ENCODE results near the gene AKT1S1.
"Not testable (repeated sequence)": the region's sequence is repeated elsewhere in the genome, so short reads cannot be mapped to it uniquely, and the experiment has no call there.

The AKT1S1 gene

DNA sequence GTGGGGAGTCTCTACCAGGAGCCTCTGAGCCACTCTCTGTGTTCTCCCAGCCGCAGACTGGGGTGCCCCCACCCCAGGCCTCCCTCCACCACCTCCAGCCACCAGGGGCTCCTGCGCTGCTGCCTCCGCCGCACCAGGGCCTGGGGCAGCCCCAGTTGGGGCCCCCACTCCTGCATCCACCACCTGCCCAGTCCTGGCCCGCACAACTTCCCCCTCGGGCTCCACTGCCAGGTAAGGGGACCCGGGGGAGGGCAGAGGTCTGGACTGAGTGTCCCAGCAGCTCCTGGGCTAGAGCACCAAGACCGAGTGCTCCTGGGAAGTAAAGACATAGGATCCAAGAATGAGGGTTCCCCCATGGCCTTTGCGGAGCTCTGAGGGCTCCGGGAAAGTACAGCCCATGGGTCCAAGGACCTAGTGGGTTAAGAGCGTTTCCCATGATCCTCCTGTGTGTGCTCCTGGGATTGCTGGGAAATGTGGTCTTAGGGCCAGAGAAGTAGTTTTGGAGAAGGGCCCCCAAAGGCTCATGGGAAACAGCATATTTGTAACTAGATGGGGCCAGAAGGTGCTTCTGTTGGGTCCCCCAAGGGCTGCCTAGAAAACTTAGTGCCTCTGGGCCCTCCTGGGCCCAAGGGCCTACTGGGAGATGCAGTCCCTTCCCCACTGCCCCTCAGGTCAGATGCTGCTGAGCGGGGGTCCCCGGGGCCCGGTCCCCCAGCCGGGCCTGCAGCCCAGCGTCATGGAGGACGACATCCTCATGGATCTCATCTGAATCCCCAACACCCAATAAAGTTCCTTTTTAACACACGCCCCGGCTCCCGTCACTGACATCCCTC is 40.8 kb downstream of the AKT1S1 start:
- ATAC-seq (no peak), DNase-seq (no peak)
- H3K36me3 Mint-ChIP-seq (ENCODE audit: low read depth): peaks cover 23% of the 10 kb centered on the region
- H3K9me3 Mint-ChIP-seq: no peaks in the 10 kb centered on the region
- no peak overlapping the region for H3K27ac Mint-ChIP-seq
- no peaks in the 10 kb centered on the region for H3K4me1 Mint-ChIP-seq
- H3K27me3 Mint-ChIP-seq: no peaks in the 10 kb centered on the region
- no peak overlapping the region for H3K4me3 Mint-ChIP-seq

DNA sequence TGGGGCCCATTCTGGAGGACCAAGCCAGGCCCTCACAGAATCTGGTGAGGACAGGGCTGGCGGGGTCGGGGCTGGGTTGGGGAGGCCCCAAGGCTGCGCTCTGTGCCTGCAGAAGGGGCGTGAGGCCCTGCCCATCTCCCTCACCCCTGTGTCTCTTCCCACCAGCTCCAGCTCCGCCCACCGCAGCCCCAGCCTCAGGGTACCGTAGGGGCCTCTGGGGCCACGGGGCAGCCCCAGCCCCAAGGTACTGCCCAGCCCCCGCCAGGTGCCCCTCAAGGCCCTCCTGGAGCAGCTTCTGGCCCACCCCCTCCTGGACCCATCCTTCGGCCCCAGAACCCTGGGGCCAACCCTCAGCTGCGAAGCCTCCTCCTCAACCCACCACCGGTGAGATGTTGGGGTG is 41.6 kb downstream of the AKT1S1 start:
- Mint-ChIP-seq H3K36me3 (ENCODE audit: low read depth) (peaks cover 21% of the 10 kb centered on the region), H3K9me3 (no peaks in the 10 kb centered on the region)
- no peak for ATAC-seq

DNA sequence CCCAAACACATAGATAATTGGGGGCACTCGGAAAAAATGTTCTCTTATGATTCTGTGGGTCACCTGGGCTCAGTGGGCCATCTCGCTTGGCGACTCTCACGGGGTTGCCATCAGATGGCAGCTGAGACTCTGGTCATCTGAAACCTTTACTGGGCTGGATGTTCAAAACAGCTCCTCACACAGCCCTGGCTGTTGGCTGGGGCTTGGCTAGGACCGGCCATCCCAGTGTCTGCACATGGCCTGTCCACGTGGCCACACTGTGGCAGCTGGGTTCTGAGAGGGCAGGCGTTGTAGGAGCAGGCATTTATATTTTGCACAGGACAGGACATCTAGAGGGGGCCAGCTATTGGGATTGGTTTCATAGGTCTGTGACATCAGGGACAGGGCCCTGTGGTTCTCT is 43.6 kb downstream of the AKT1S1 start:
- Mint-ChIP-seq H3K9me3 (no peaks in the 10 kb centered on the region), H3K27ac (no peak overlapping the region), H3K4me1 (no peaks in the 10 kb centered on the region), H3K27me3 (no peaks in the 10 kb centered on the region), H3K36me3 (ENCODE audit: low read depth) (peaks cover 13% of the 10 kb centered on the region), H3K4me3 (no peak overlapping the region)
- DNase-seq: no peak
- no peak for ATAC-seq

More for the DNA sequence above, 41.6 kb downstream of the AKT1S1 start:
- no peaks in the 10 kb centered on the region for H3K27me3 Mint-ChIP-seq
- no peak overlapping the region for H3K4me3 Mint-ChIP-seq
- H3K4me1 Mint-ChIP-seq: no peaks in the 10 kb centered on the region
- no peak for DNase-seq
- H3K27ac Mint-ChIP-seq: no peak overlapping the region

DNA sequence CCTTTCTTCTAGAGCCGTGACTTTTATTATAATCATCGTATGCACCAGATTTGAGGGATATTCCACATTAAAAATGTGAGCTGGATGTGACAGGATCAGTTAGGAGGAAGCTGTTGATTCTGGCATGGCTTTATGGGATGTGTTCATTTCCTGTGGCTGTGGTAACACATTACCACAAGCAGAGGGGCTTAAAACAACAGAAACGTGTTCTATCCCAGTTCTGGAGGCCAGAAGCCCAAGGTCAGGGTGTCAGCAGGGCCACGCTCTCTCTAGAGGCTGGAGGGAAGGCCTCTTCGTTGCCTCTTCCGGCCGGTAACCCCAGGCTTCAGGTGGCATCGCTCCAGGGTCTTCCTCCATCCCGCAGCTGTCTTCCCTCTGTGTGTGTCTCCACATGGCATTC is 44.6 kb downstream of the AKT1S1 start:
- ATAC-seq: no peak

DNA sequence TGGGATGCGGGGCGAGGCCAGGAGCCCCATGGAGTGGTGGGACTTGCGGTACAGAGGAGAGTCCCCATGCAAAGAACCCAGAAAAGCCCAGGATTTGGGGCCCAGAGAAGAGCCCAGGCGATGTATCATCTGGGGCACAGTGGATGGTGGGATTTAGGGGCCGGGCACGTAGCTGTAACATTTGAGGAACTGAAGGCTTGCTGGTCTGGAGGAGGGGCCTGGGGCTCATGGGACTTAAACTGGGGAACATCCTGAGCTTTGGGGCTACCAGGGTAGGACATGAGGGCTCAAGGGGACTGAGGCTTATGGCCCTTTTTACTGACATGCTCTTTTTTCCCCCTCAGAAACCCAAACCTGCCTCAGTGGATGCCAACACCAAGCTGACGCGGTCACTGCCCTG is 45.6 kb downstream of the AKT1S1 start:
- no peaks in the 10 kb centered on the region for H3K9me3 Mint-ChIP-seq
- peaks cover 4% of the 10 kb centered on the region for H3K36me3 Mint-ChIP-seq (ENCODE audit: low read depth)
- H3K27me3 Mint-ChIP-seq: no peaks in the 10 kb centered on the region
- ATAC-seq (no peak), DNase-seq (no peak)
- H3K4me3 Mint-ChIP-seq: no peak overlapping the region
- no peaks in the 10 kb centered on the region for H3K4me1 Mint-ChIP-seq
- H3K27ac Mint-ChIP-seq: no peak overlapping the region

More for the DNA sequence above, 44.6 kb downstream of the AKT1S1 start:
- Mint-ChIP-seq H3K4me3 (no peak overlapping the region), H3K27ac (no peak overlapping the region), H3K27me3 (no peaks in the 10 kb centered on the region), H3K9me3 (no peaks in the 10 kb centered on the region), H3K4me1 (no peaks in the 10 kb centered on the region), H3K36me3 (ENCODE audit: low read depth) (peaks cover 9% of the 10 kb centered on the region)
- DNase-seq: no peak

DNA sequence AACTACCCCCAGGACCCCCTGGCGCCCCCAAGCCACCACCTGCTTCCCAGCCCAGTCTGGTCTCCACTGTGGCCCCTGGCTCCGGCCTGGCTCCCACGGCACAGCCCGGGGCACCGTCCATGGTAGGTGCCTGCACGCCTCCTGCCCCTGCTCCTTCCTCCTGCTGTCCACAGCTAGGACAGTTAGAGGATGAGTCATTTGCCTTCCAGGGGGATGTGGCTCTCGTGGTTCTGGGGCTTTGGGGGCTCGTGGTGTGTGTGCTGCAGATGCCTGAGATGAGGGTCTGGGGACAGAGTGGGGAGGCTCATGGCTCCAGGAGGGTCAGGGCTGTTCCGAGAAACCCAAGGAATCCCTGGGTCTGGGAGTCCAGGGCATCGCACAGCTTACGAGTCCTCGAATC is 46.4 kb downstream of the AKT1S1 start:
- H3K4me3 Mint-ChIP-seq: no peak overlapping the region
- H3K4me1 Mint-ChIP-seq: no peaks in the 10 kb centered on the region
- no peak overlapping the region for H3K27ac Mint-ChIP-seq
- H3K27me3 Mint-ChIP-seq: no peaks in the 10 kb centered on the region
- no peaks in the 10 kb centered on the region for H3K9me3 Mint-ChIP-seq
- H3K36me3 Mint-ChIP-seq (ENCODE audit: low read depth): peaks cover 4% of the 10 kb centered on the region
- ATAC-seq (no peak), DNase-seq (no peak)

DNA sequence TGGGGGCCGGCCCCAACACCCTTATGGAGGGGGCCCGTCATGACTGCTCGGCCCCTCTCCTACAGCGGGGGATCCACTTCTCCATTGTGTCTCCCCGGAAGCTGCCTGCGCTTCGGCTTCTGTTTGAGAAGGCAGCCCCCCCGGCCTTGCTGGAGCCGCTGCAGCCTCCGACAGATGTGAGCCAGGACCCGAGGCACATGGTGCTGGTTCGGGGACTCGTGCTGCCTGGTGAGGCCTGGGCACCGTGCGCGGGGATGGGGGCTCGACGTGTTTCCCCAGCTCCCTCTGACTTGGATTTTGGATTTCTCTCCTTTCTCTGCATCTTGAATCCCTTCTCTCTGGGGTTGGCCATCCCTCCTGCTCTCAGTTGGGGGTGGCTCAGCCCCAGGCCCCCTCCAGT is 47.4 kb downstream of the AKT1S1 start:
- DNase-seq (no peak), ATAC-seq (no peak)
- no peak overlapping the region for H3K4me3 Mint-ChIP-seq
- H3K36me3 Mint-ChIP-seq (ENCODE audit: low read depth): peaks cover 2% of the 10 kb centered on the region
- H3K9me3 Mint-ChIP-seq: no peaks in the 10 kb centered on the region
- H3K4me1 Mint-ChIP-seq: no peaks in the 10 kb centered on the region
- no peaks in the 10 kb centered on the region for H3K27me3 Mint-ChIP-seq
- H3K27ac Mint-ChIP-seq: no peak overlapping the region

DNA sequence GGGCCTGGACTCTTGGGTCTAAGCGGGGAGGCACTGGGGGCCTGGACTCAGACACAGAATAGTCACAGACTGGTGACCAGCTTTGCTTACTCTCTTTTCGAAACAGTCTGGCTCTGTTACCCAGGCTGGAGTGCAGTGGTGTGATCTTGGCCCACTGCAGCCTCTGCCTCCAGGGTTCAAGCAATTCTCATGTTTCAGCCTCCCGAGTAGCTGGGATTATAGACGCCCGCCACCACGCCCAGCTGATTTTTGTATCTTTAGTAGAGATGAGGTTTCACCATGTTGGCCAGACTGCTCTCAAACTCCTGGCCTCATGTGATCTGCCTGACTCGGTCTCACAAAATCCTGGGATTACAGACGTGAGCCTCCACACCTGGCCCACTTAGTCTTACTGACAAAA is 48.0 kb downstream of the AKT1S1 start:
- Mint-ChIP-seq H3K9me3 (no peaks in the 10 kb centered on the region), H3K4me3 (no peak overlapping the region), H3K36me3 (ENCODE audit: low read depth) (no peaks in the 10 kb centered on the region), H3K27ac (no peak overlapping the region), H3K27me3 (no peaks in the 10 kb centered on the region), H3K4me1 (no peaks in the 10 kb centered on the region)
- DNase-seq (no peak), ATAC-seq (no peak)

DNA sequence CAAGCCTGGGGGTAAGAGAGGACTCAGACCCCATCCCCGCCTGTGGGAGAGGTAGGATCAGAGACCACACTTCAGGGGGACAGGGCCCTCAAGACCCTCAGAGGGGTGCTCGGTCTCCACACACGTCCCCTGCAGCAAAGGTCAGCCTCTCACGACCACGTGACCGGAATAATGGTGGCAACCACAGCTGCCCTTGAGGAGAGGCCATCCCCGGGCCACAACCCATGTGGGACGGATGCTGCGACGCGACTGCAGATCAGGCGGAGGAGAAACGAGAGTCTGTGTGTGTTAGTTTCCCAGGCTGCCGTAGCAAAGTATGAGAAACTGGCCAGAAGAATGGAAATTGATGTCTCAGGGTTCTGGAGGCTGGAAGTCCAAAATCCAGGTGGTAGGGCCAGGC is 50.1 kb downstream of the AKT1S1 start:
- Mint-ChIP-seq H3K9me3 (no peaks in the 10 kb centered on the region), H3K36me3 (ENCODE audit: low read depth) (peaks cover 4% of the 10 kb centered on the region), H3K27me3 (no peaks in the 10 kb centered on the region), H3K4me1 (no peaks in the 10 kb centered on the region), H3K27ac (no peak overlapping the region), H3K4me3 (no peak overlapping the region)
- DNase-seq: no peak
- ATAC-seq: no peak

DNA sequence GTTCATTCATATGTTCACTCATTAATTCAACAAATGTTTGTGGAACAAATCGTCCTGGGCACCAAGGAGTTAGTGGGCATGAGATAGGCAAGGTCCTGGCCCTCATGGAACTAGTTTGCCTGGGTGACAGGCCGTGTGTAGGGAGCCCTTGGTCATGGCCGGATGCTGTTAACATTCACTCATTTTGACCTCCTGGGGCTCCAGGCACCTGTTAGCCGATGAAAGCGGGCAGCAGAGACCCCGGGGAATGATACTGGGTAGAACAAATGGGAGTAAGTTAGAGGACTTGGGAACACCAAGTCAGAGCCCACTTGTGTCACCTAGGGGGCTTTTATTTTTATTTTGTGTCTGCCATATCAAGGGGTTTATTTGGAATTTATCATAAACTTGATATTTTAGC is 52.5 kb downstream of the AKT1S1 start:
- Mint-ChIP-seq H3K4me3 (no peak overlapping the region), H3K27ac (no peak overlapping the region), H3K36me3 (ENCODE audit: low read depth) (peaks cover 7% of the 10 kb centered on the region), H3K27me3 (no peaks in the 10 kb centered on the region), H3K4me1 (peaks cover under 1% of the 10 kb centered on the region), H3K9me3 (no peaks in the 10 kb centered on the region)
- ATAC-seq: no peak
- no peak for DNase-seq

DNA sequence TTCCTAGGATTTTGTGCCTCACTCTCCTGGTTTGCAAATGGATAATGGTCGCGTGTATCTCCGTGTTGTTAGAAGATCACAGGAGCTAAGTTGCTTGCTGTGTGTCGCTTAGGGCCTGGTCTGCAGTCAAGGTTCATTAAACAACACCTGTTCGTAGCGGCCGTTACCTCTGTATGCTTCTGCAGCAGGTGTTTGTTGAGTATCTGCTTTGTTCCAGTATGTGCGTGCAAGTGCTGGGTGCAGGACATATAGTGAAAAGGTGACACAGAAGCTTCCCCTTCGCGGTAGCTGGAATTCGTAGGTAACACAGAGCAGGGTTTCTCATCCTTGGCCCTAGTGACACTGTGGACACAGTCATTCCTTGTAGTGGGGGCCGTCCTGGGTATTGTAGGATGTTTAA is 53.7 kb downstream of the AKT1S1 start:
- peaks cover 7% of the 10 kb centered on the region for H3K36me3 Mint-ChIP-seq (ENCODE audit: low read depth)
- no peaks in the 10 kb centered on the region for H3K27me3 Mint-ChIP-seq
- DNase-seq: no peak
- ATAC-seq: no peak
- H3K9me3 Mint-ChIP-seq: no peaks in the 10 kb centered on the region
- no peak overlapping the region for H3K4me3 Mint-ChIP-seq
- peaks cover 8% of the 10 kb centered on the region for H3K4me1 Mint-ChIP-seq
- H3K27ac Mint-ChIP-seq: no peak overlapping the region

DNA sequence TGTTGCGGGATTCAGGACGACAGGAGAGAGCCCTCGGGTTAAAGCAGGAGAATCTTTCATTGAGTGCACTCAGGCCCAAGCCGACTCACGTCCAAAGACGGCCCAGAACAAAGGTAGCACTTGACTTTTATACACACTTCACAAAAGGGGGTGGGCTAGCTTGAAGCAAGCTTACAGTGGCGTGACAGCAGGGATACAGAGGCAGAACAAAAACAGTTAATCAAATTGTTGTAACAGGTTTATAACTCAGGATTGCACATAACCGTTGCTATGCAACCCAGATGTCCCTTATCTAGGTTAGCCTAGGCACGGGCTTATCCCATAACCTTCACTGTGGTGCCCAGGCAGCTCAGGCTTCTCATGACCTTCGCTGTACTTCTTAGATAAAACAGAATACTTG is 57.0 kb downstream of the AKT1S1 start:
- peaks cover 15% of the 10 kb centered on the region for H3K4me1 Mint-ChIP-seq
- H3K9me3 Mint-ChIP-seq: no peaks in the 10 kb centered on the region
- H3K27ac Mint-ChIP-seq: no peak overlapping the region
- H3K36me3 Mint-ChIP-seq (ENCODE audit: low read depth): peaks cover 7% of the 10 kb centered on the region
- H3K27me3 Mint-ChIP-seq: no peaks in the 10 kb centered on the region
- H3K4me3 Mint-ChIP-seq: no peak overlapping the region
- no peak for ATAC-seq
- DNase-seq: no peak

DNA sequence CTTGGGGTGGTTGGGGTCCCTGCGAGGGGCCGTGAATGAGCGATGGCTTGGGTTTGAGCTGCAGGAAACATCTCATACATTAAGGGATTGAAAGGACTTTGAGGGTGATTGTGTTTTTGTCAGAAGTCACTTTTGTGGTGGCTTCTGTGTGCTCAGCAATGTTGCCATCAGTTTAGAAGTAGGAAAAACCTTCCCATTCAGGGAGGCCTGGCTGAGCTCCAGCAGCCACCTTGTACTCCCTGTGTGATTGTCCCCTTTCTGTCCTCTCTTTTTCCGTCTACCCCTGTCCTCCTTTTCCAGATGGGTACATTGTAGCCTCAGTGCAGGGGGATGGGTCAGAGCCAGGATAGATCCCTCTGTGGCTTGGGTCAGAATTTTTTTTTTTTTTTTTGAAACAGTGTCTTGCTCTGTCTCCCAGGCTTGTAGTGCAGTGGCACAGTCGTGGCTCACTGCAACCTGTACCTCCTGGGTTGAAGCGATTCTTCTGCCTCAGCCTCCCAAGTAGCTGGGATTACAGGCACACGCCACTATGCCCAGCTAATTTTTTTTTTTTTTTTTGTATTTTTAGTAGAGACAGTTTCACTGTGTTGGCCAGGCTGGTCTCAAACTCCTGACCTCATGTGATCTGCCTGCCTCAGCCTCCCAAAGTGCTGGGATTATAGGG is 57.6 kb downstream of the AKT1S1 start:
- Mint-ChIP-seq H3K27ac (peak overlapping the region; percentile 78), H3K4me3 (peak overlapping the region; percentile 86), H3K4me1 (peaks cover 15% of the 10 kb centered on the region)
- H3K27me3 Mint-ChIP-seq; DNase-seq; H3K9me3 Mint-ChIP-seq; H3K36me3 Mint-ChIP-seq (ENCODE audit: low read depth); ATAC-seq: not testable (repeated sequence)
